Hematopoietic multipotent progenitor cell treated with erythropoietin and hydrocortisone succinate and interleukin-3 and kit ligand, for 17 days (in vitro differentiated cells): Measurements from ENCODE around the gene LELP1.
"Not testable (repeated sequence)": the region's sequence is repeated elsewhere in the genome, so short reads cannot be mapped to it uniquely, and the experiment has no call there.

Experiments used
- DNase-seq: peaks from one replicate; pipeline ENCODE4 v3.0.0-alpha.2; 2015; ENCODE audit warnings: low spot score

The LELP1 gene

GRCh38 chr1:153203130-153203529, at the start of gene LELP1:
Gene LELP1 (plus strand): TSS chr1:153203430. CDS start chr1:153204708, 1,278 bp downstream.
- no peak for DNase-seq

GRCh38 chr1:153155541-153155940, 47.7 kb upstream of the LELP1 start:
- DNase-seq: no peak

GRCh38 chr1:153168686-153169085, 34.5 kb upstream of the LELP1 start:
- DNase-seq: no peak

GRCh38 chr1:153174624-153175023, 28.6 kb upstream of the LELP1 start:
- DNase-seq: no peak

GRCh38 chr1:153178922-153179321, 24.3 kb upstream of the LELP1 start:
- no peak for DNase-seq

- no peak for DNase-seq
Measured at GRCh38 chr1:153180556-153180955, 22.7 kb upstream of the LELP1 start.

- DNase-seq: not testable (repeated sequence)
Measured at GRCh38 chr1:153188301-153188700, 14.9 kb upstream of the LELP1 start.

GRCh38 chr1:153190373-153190772, 12.9 kb upstream of the LELP1 start:
- no peak for DNase-seq

- DNase-seq: no peak
Measured at GRCh38 chr1:153192697-153193096, 10.5 kb upstream of the LELP1 start.

GRCh38 chr1:153194331-153195050, 8.7 kb upstream of the LELP1 start:
- no peak for DNase-seq

GRCh38 chr1:153195216-153195615, 8.0 kb upstream of the LELP1 start:
- no peak for DNase-seq

- DNase-seq: no peak
Measured at GRCh38 chr1:153202006-153202405, 1.2 kb upstream of the LELP1 start.

GRCh38 chr1:153206631-153207030, 3.4 kb downstream of the LELP1 start:
- DNase-seq: no peak

- no peak for DNase-seq
Measured at GRCh38 chr1:153210206-153210605, 7.0 kb downstream of the LELP1 start.

GRCh38 chr1:153212201-153212600, 9.0 kb downstream of the LELP1 start:
- DNase-seq: no peak

- DNase-seq: no peak
Measured at GRCh38 chr1:153213519-153213918, 10.3 kb downstream of the LELP1 start.

- DNase-seq: no peak
Measured at GRCh38 chr1:153217212-153217611, 14.0 kb downstream of the LELP1 start, which contains the start of gene PRR9. Gene PRR9 (plus strand): TSS chr1:153217584. CDS start chr1:153218145, 561 bp downstream.

GRCh38 chr1:153217744-153218416, 14.7 kb downstream of the LELP1 start:
- DNase-seq: no peak

- DNase-seq: no peak
Measured at GRCh38 chr1:153220606-153221303, 17.5 kb downstream of the LELP1 start.

GRCh38 chr1:153223040-153223891, 20.0 kb downstream of the LELP1 start:
- DNase-seq: peak; percentile 28

GRCh38 chr1:153227810-153228209, 24.6 kb downstream of the LELP1 start:
- DNase-seq: no peak

- DNase-seq: no peak
Measured at GRCh38 chr1:153228491-153228890, 25.3 kb downstream of the LELP1 start.
